ENCODE measurements around the gene GPR21.

GRCh38 chr9:123053046-123053445 is 19.6 kb downstream of the GPR21 start:
- no peak for TF ChIP-seq CTCF (conservative IDR thresholded peaks at IDR 0.05)
- no peak for TF ChIP-seq EZH2 (IDR thresholded peaks at IDR 0.05; ENCODE audit: low read depth)

Measured in PC-9 (cell line).